Lung (tissue), 12 donors: ENCODE measurements around the gene ATG5. TPM values are rescaled to one million over a fixed set of nuclear protein-coding genes. Genes with fewer than 3 reads are reported as not detected.

Experiments
- ATAC-seq: fragments of 200-7000 bp; cut with Tn5 transposase; one replicate; pipeline ENCODE4 v1.9.1; 2020; ENCODE audit warnings: moderate number of reproducible peaks; ENCODE audit not compliant: insufficient read depth, low FRiP score
- DNase-seq, 3 donors: peaks; one replicate each; pipeline ENCODE4 v3.0.0-alpha.2; 2013 to 2017
- H3K27ac ChIP-seq, 2 donors: one replicate each; pipeline ENCODE4 v1.5.1; 2013; ENCODE audit warnings: mild to moderate bottlenecking in 2 of 2, moderate library complexity in 2 of 2, control low read depth in 1 of 2, inconsistent platforms in 1 of 2, low read depth in 1 of 2, low read length in 1 of 2
- H3K27me3 ChIP-seq, 3 donors: one replicate each; pipeline ENCODE4 v1.5.1; 2013; ENCODE audit warnings: low read length in 2 of 3; ENCODE audit not compliant: control insufficient read depth in 3 of 3, insufficient read depth in 3 of 3
- H3K36me3 ChIP-seq, 4 donors: one replicate each; pipeline ENCODE4 v1.5.1; 2013; ENCODE audit warnings: low read length in 4 of 4, mild to moderate bottlenecking in 1 of 4, moderate library complexity in 1 of 4; ENCODE audit not compliant: control insufficient read depth in 4 of 4, insufficient read depth in 4 of 4
- H3K4me1 ChIP-seq, 5 donors: one replicate each; pipeline ENCODE4 v1.5.1; 2013; ENCODE audit warnings: low read length in 5 of 5, mild to moderate bottlenecking in 2 of 5, moderate library complexity in 1 of 5; ENCODE audit not compliant: control insufficient read depth in 5 of 5, insufficient read depth in 5 of 5
- H3K4me3 ChIP-seq: one replicate; pipeline ENCODE4 v1.5.1; 2013; ENCODE audit warnings: mild to moderate bottlenecking, control low read depth, moderate library complexity
- H3K9ac ChIP-seq, 2 donors: one replicate each; pipeline ENCODE4 v1.5.1; 2013; ENCODE audit warnings: low read length in 2 of 2, control low read depth in 1 of 2; ENCODE audit not compliant: insufficient read depth in 1 of 2
- H3K9me3 ChIP-seq, 4 donors: one replicate each; pipeline ENCODE4 v1.5.1; 2013; ENCODE audit warnings: low read length in 3 of 4, mild to moderate bottlenecking in 1 of 4, moderate library complexity in 1 of 4; ENCODE audit not compliant: control insufficient read depth in 4 of 4, insufficient read depth in 3 of 4
- CTCF ChIP-seq: IDR thresholded peaks from 2 replicates; pipeline ENCODE4 v1.5.1; 2012; ENCODE audit warnings: mild to moderate bottlenecking; ENCODE audit errors: control extremely low read depth, extremely low read depth
- WGBS, 2 donors: extraction: QIAGEN DNeasy Blood & Tissue Kit; methylation state at CpG; one replicate each; pipeline ENCODE4 v1.1.7; 2013; 5-methylcytosine and 5-hydroxymethylcytosine counted together
- polyA plus RNA-seq, 2 donors: library from polyadenylated mRNA; stranded (reverse); fragments of 200-250 nt; gene quantifications; one replicate each; pipeline ENCODE4 v1.2.1, GENCODE V29; 2013
- total RNA-seq, 2 donors: library from RNA; depleted of rRNA in 1 of 2; stranded (reverse); fragments of >200 nt in 1 of 2; gene quantifications; one replicate each; pipeline ENCODE4 v1.2.1, GENCODE V29; 2014 to 2021
- donor health status: control.
- donor health status: control.
- donor health status: Bipolar disorder and iron deficiency.
- donor health status: healthy.
- donor health status: DM: yes; HTN: yes; CAD: no.

Gene ATG5
- total and polyA plus RNA-seq, 4 donors: 15.0 to 54.2 (median 22.3) TPM

GRCh38 chr6:106156863-106157262 lies 168.7 kb downstream of the ATG5 start:
- Histone ChIP-seq H3K9me3 (no peaks in the 10 kb centered on the region), H3K9ac (no peak overlapping the region), H3K36me3 (no peaks in the 10 kb centered on the region), H3K27ac (no peak overlapping the region), H3K27me3 (no peaks in the 10 kb centered on the region), H3K4me3 (no peak overlapping the region), H3K4me1 (peaks cover 0 to 7% (median 0%) of the 10 kb centered on the region in 5 donors)
- ATAC-seq: peak; percentile 19
- 62 to 79% methylated on average over 3 of the region's 3 CpGs for WGBS, 2 donors
- DNase-seq: peak in 2 of 3 donors; percentile 38 to 41
- no peak for TF ChIP-seq CTCF

- TF ChIP-seq CTCF: no peak
- ATAC-seq (no peak), DNase-seq (no peak)
- H3K9me3 ChIP-seq: no peaks in the 10 kb centered on the region
- 82 to 91% methylated on average over 3 of the region's 3 CpGs for WGBS, 2 donors
- no peak overlapping the region for H3K27ac ChIP-seq
- H3K27me3 ChIP-seq: no peaks in the 10 kb centered on the region
- no peak overlapping the region for H3K4me3 ChIP-seq
- no peaks in the 10 kb centered on the region for H3K36me3 ChIP-seq
- no peak overlapping the region for H3K9ac ChIP-seq
- H3K4me1 ChIP-seq: peaks cover 0 to 7% (median 0%) of the 10 kb centered on the region in 5 donors
Measured at GRCh38 chr6:106156413-106156812, 169.1 kb downstream of the ATG5 start.

GRCh38 chr6:106155219-106155830 lies 170.2 kb downstream of the ATG5 start:
- TF ChIP-seq CTCF: no peak
- H3K27ac ChIP-seq: no peak overlapping the region
- no peaks in the 10 kb centered on the region for H3K36me3 ChIP-seq
- no peak overlapping the region for H3K4me3 ChIP-seq
- no peak for DNase-seq
- H3K4me1 ChIP-seq: peaks cover 0 to 7% (median 0%) of the 10 kb centered on the region in 5 donors
- H3K9ac ChIP-seq: no peak overlapping the region
- ATAC-seq: no peak
- no peaks in the 10 kb centered on the region for H3K27me3 ChIP-seq
- no peaks in the 10 kb centered on the region for H3K9me3 ChIP-seq
- 80 to 81% methylated on average over 12 of the region's 12 CpGs for WGBS, 2 donors

- Histone ChIP-seq H3K4me3 (no peak overlapping the region), H3K4me1 (peaks cover 0 to 7% (median 0%) of the 10 kb centered on the region in 5 donors), H3K27me3 (no peaks in the 10 kb centered on the region), H3K27ac (no peak overlapping the region), H3K36me3 (no peaks in the 10 kb centered on the region), H3K9ac (no peak overlapping the region), H3K9me3 (no peaks in the 10 kb centered on the region)
- no peak for DNase-seq
- WGBS, 2 donors: 96% methylated on average over 8 of the region's 8 CpGs
- TF ChIP-seq CTCF: no peak
- no peak for ATAC-seq
Measured at GRCh38 chr6:106154326-106154725, 171.2 kb downstream of the ATG5 start.
